HCT116 (cell line): ENCODE data around the gene ABCA3. TPM values are rescaled to one million over a fixed set of nuclear protein-coding genes. Genes with fewer than 3 reads are reported as not detected.
"Not testable (repeated sequence)": the region's sequence is repeated elsewhere in the genome, so short reads cannot be mapped to it uniquely, and the experiment has no call there.

Source experiments
- ATAC-seq: fragments of 200-7000 bp; cut with Tn5 transposase; 2 replicates; pipeline ENCODE4 v1.9.1; 2020; ENCODE audit warnings: mild to moderate bottlenecking, moderate library complexity
- BruUV-seq: library from RNA; stranded (reverse); fragments of 400-500 nt; replicated peaks from 2 replicates; lab custom pipeline; 2021; lab: Mats Ljungman, UMichigan
- CTCF ChIA-PET: fragments of 300-600 bp; sonication (Branson Sonifier 250); formaldehyde crosslinking; loops from one replicate; lab custom pipeline; 2021; ENCODE audit warnings: antibody characterized with exemption; lab: Charles Lee
- POLR2A ChIA-PET: fragments of 300-600, 350-600 bp; sonication (Branson Sonifier 250); formaldehyde crosslinking; loops from one replicate; lab custom pipeline; 2021; ENCODE audit warnings: antibody characterized with exemption; lab: Charles Lee
- RAD21 ChIA-PET, 2 experiments: fragments of 300-600 bp; sonication (Branson Sonifier 250); formaldehyde crosslinking; loops; one replicate each; lab custom pipeline; 2023; ENCODE audit warnings: low total read pairs in 2 of 2; ENCODE audit not compliant: uncharacterized antibody in 2 of 2, unreplicated experiment in 2 of 2, low non-redundant PET in 1 of 2; lab: Charles Lee
- DNase-seq: peaks from one replicate; pipeline ENCODE4 v3.0.0-alpha.2; 2010; ENCODE audit warnings: low read depth, low spot score
- H2AFZ ChIP-seq: fragments of 200-600 bp; shearing (Covaris generic), sonication (generic); 2 replicates; pipeline ENCODE4 v1.6.1; 2017; ENCODE audit warnings: low read depth, mixed run types, mixed read lengths, antibody characterized with exemption, low read length; ENCODE audit not compliant: poor library complexity, severe bottlenecking
- H3K27ac ChIP-seq: 2 replicates; pipeline ENCODE4 v1.5.1; 2012; ENCODE audit warnings: low read depth, low read length
- H3K27me3 ChIP-seq: fragments of 200-600 bp; sonication (generic); 2 replicates; pipeline ENCODE4 v1.6.1; 2016; ENCODE audit warnings: mixed run types, low read length, mixed read lengths; ENCODE audit not compliant: insufficient read depth
- H3K36me3 ChIP-seq, 2 experiments: fragments of 200-500 bp in 1 of 2; fragments of 200-600 bp in 1 of 2; sonication (Bioruptor generic) in 1 of 2; sonication (generic) in 1 of 2; 2 replicates each; pipeline versions ENCODE4 v1.5.1 to v1.6.1; 2014 to 2016; ENCODE audit warnings: low read length in 2 of 2, inconsistent platforms in 1 of 2, mixed read lengths in 1 of 2, mixed run types in 1 of 2; ENCODE audit not compliant: insufficient read depth in 2 of 2, control insufficient read depth in 1 of 2
- H3K4me1 ChIP-seq, 2 experiments: fragments of 200-600 bp in 1 of 2; sonication (generic) in 1 of 2; 2 replicates each; pipeline versions ENCODE4 v1.5.1 to v1.6.1; 2012 to 2017; ENCODE audit warnings: low read length in 2 of 2, inconsistent platforms in 1 of 2, mild to moderate bottlenecking in 1 of 2, mixed read lengths in 1 of 2, mixed run types in 1 of 2, moderate library complexity in 1 of 2; ENCODE audit not compliant: insufficient read depth in 2 of 2, control insufficient read depth in 1 of 2
- H3K4me2 ChIP-seq: fragments of 200-600 bp; sonication (generic); 2 replicates; pipeline ENCODE4 v1.6.1; 2017; ENCODE audit warnings: mixed run types, low read length, mixed read lengths
- H3K4me3 ChIP-seq, 2 experiments: fragments of 200-600 bp in 1 of 2; sonication (generic) in 1 of 2; replicated peaks in 1 of 2; 2 replicates each; pipeline ENCODE4 v1.5.1; 2011 to 2016; ENCODE audit warnings: low read length in 2 of 2, control low read depth in 1 of 2, low read depth in 1 of 2, mild to moderate bottlenecking in 1 of 2, mixed read lengths in 1 of 2, mixed run types in 1 of 2
- H3K79me2 ChIP-seq: fragments of 200-600 bp; sonication (generic); 2 replicates; pipeline ENCODE4 v1.6.1; 2017; ENCODE audit warnings: mild to moderate bottlenecking, mixed run types, low read length, moderate library complexity, mixed read lengths; ENCODE audit not compliant: insufficient read depth
- H3K9ac ChIP-seq: fragments of 200-600 bp; sonication (generic); 2 replicates; pipeline ENCODE4 v1.6.1; 2016; ENCODE audit warnings: low read length, mixed read lengths
- H3K9me2 ChIP-seq: fragments of 200-600 bp; sonication (generic), shearing (Covaris generic); 2 replicates; pipeline ENCODE4 v1.6.1; 2017; ENCODE audit warnings: mixed run types, mild to moderate bottlenecking, moderate library complexity; ENCODE audit not compliant: insufficient read depth
- H3K9me3 ChIP-seq, 2 experiments: fragments of 200-500 bp in 1 of 2; fragments of 200-600 bp in 1 of 2; sonication (Bioruptor generic) in 1 of 2; sonication (generic) in 1 of 2; 2 replicates each; pipeline ENCODE4 v1.6.1; 2014 to 2017; ENCODE audit warnings: low read length in 2 of 2, mixed read lengths in 2 of 2, inconsistent platforms in 1 of 2, low read depth in 1 of 2, mild to moderate bottlenecking in 1 of 2, mixed run types in 1 of 2, moderate library complexity in 1 of 2; ENCODE audit not compliant: control insufficient read depth in 1 of 2, insufficient read depth in 1 of 2
- H4K20me1 ChIP-seq: fragments of 200-600 bp; sonication (generic), shearing (Covaris generic); 2 replicates; pipeline ENCODE4 v1.6.1; 2017; ENCODE audit warnings: mixed run types, mild to moderate bottlenecking, moderate library complexity; ENCODE audit not compliant: insufficient read depth
- CEBPB ChIP-seq: IDR thresholded peaks from 2 replicates; pipeline ENCODE4 v1.6.1; 2012; ENCODE audit warnings: low read depth
- ELF1 ChIP-seq: IDR thresholded peaks from 2 replicates; pipeline ENCODE4 v1.6.1; 2012; ENCODE audit warnings: low read depth, borderline replicate concordance
- EZH2phosphoT487 ChIP-seq: fragments of 200-600 bp; IDR thresholded peaks from 2 replicates; pipeline ENCODE4 v1.6.1; 2018; ENCODE audit warnings: antibody characterized with exemption, borderline replicate concordance
- FOSL1 ChIP-seq: IDR thresholded peaks from 2 replicates; pipeline ENCODE4 v1.6.1; 2012; ENCODE audit warnings: low read depth
- JUND ChIP-seq: IDR thresholded peaks from 2 replicates; pipeline ENCODE4 v1.6.1; 2012
- POLR2A ChIP-seq: IDR thresholded peaks from 2 replicates; pipeline ENCODE4 v1.7.0; 2011; ENCODE audit warnings: borderline replicate concordance; ENCODE audit not compliant: insufficient read depth, insufficient read length; ENCODE audit errors: extremely low read depth
- POLR2AphosphoS5 ChIP-seq: IDR thresholded peaks from 2 replicates; pipeline ENCODE4 v1.6.1; 2011; ENCODE audit warnings: mild to moderate bottlenecking, low read depth, low read length, moderate library complexity
- RAD21 ChIP-seq: IDR thresholded peaks from 2 replicates; pipeline ENCODE4 v1.6.1; 2012; ENCODE audit warnings: low read depth, mild to moderate bottlenecking
- TCF7L2 ChIP-seq: IDR thresholded peaks from 2 replicates; pipeline ENCODE4 v1.7.0; 2011; ENCODE audit warnings: borderline replicate concordance, inconsistent platforms; ENCODE audit not compliant: insufficient read depth, insufficient read length; ENCODE audit errors: extremely low read depth
- ZFX ChIP-seq: fragments of 450-650 bp; IDR thresholded peaks from 2 replicates; pipeline ENCODE4 v1.6.1; 2017
- ZNF274 ChIP-seq: fragments of 200-500 bp; sonication (Bioruptor generic); IDR thresholded peaks from 2 replicates; pipeline ENCODE4 v1.6.1; 2014; ENCODE audit warnings: mild to moderate bottlenecking, low read depth, low read length, inconsistent platforms
- intact Hi-C: fragments of 100-400 bp; cut with micrococcal nuclease; formaldehyde crosslinking; loops from 2 replicates; pipeline ENCODE4 v1.10.0; 2022
- total RNA-seq: library from RNA; stranded (reverse); gene quantifications from one replicate; pipeline ENCODE4 v1.2.1, GENCODE V29; 2021; ENCODE audit not compliant: unreplicated experiment
- TF ChIP-seq, protein P1 (sequence below), 3 experiments: fragments of 200-600 bp in 1 of 3; sonication (generic) in 1 of 3; IDR thresholded peaks in 2 of 3; conservative IDR thresholded peaks in 1 of 3; 2 replicates each; pipeline ENCODE4 v1.5.1; 2012 to 2017; ENCODE audit warnings: low read depth in 2 of 3, low read length in 2 of 3, antibody characterized with exemption in 1 of 3, borderline replicate concordance in 1 of 3, control low read depth in 1 of 3, mild to moderate bottlenecking in 1 of 3, mixed read lengths in 1 of 3, mixed run types in 1 of 3, moderate library complexity in 1 of 3; ENCODE audit not compliant: insufficient read depth in 1 of 3
- TF ChIP-seq, protein P2 (sequence below): IDR thresholded peaks from 2 replicates; pipeline ENCODE4 v1.6.1; 2011; ENCODE audit warnings: mild to moderate bottlenecking, low read length, moderate library complexity; ENCODE audit not compliant: insufficient replicate concordance; ENCODE audit errors: extremely low read depth

ABCA3 gene
- total RNA-seq, 1 experiment from 2014 or later, result 5.4 TPM

DNA sequence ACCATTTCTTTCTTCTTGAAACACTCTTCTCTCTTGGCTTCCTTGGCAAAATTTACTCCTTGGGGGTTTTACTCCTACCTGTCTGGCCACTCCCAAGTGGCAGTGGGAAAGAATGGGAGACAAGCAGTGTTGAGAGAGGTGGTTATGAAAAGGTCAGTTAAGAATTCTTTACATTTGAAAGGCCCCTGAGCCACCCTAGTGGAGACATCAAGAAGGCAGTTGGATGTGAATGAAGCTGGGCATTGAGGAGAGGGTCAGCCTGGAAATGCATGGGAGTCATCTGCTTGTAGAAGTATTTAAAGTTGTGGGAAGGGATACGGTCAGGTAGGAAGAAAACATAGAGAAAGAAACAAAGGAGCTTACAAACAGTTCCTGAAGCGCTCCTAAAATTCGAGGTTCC lies 46.5 kb upstream of the ABCA3 start:
- ChIA-PET POLR2A (no interaction called here), CTCF (no interaction called here), RAD21 (no interaction called here)
- no peaks in the 10 kb centered on the region for H3K9me2 ChIP-seq
- H3K27me3 ChIP-seq, result no peaks in the 10 kb centered on the region
- H3K9ac ChIP-seq, result no peak overlapping the region
- H3K9me3 ChIP-seq, result peaks cover 0 to 3% of the 10 kb centered on the region in 2 experiments; a peak in 1 of 4 replicates
- no peak overlapping the region for H3K4me2 ChIP-seq
- ATAC-seq (peak; percentile 69; the same call in 1 of the 2 replicates), DNase-seq (peak; percentile 3)
- no peaks in the 10 kb centered on the region for H3K4me1 ChIP-seq
- H3K4me3 ChIP-seq, result no peak overlapping the region
- H3K36me3 ChIP-seq, result no peaks in the 10 kb centered on the region
- H2AFZ ChIP-seq, result peak overlapping the region; percentile 61
- no peaks in the 10 kb centered on the region for H3K79me2 ChIP-seq
- intact Hi-C loops, result loop anchor here (5.0 kb wide), 1 partner anchor 35 kb away; no protein-coding TSS in a partner anchor
- H3K27ac ChIP-seq, result no peak overlapping the region
- H4K20me1 ChIP-seq, result no peaks in the 10 kb centered on the region
- TF ChIP-seq JUND (no peak), EZH2phosphoT487 (no peak), ZFX (no peak), CEBPB (no peak), ELF1 (no peak), TCF7L2 (no peak), POLR2AphosphoS5 (no peak), FOSL1 (no peak), POLR2A (no peak), RAD21 (peak; percentile 10; the same call in 1 of the 2 replicates), ZNF274 (no peak)
- TF ChIP-seq, protein P1, sequence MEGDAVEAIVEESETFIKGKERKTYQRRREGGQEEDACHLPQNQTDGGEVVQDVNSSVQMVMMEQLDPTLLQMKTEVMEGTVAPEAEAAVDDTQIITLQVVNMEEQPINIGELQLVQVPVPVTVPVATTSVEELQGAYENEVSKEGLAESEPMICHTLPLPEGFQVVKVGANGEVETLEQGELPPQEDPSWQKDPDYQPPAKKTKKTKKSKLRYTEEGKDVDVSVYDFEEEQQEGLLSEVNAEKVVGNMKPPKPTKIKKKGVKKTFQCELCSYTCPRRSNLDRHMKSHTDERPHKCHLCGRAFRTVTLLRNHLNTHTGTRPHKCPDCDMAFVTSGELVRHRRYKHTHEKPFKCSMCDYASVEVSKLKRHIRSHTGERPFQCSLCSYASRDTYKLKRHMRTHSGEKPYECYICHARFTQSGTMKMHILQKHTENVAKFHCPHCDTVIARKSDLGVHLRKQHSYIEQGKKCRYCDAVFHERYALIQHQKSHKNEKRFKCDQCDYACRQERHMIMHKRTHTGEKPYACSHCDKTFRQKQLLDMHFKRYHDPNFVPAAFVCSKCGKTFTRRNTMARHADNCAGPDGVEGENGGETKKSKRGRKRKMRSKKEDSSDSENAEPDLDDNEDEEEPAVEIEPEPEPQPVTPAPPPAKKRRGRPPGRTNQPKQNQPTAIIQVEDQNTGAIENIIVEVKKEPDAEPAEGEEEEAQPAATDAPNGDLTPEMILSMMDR (IDR thresholded peaks at IDR 0.05 in 2 of 3, conservative IDR thresholded peaks at IDR 0.05 in 1 of 3; ENCODE audit: borderline replicate concordance in 1 of 3, insufficient read depth in 1 of 3, low read depth in 2 of 3, low read length in 2 of 3), result peak in 2 of 3 experiments; percentile 41 to 43; a peak in 4 of 6 replicates
- TF ChIP-seq, protein P2, sequence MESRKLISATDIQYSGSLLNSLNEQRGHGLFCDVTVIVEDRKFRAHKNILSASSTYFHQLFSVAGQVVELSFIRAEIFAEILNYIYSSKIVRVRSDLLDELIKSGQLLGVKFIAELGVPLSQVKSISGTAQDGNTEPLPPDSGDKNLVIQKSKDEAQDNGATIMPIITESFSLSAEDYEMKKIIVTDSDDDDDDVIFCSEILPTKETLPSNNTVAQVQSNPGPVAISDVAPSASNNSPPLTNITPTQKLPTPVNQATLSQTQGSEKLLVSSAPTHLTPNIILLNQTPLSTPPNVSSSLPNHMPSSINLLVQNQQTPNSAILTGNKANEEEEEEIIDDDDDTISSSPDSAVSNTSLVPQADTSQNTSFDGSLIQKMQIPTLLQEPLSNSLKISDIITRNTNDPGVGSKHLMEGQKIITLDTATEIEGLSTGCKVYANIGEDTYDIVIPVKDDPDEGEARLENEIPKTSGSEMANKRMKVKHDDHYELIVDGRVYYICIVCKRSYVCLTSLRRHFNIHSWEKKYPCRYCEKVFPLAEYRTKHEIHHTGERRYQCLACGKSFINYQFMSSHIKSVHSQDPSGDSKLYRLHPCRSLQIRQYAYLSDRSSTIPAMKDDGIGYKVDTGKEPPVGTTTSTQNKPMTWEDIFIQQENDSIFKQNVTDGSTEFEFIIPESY, result no peak
- no TSS peak for BruUV-seq

- CTCF ChIA-PET, H3K4me2 ChIP-seq, BruUV-seq: not testable (repeated sequence)
Observed at GRCh38 chr16:2385982-2386381, 45.5 kb upstream of the ABCA3 start.

More at GRCh38 chr16:2385982-2386381, 45.5 kb upstream of the ABCA3 start:
- POLR2A ChIA-PET, H3K9me2 ChIP-seq, ATAC-seq, H3K4me3 ChIP-seq, H3K9ac ChIP-seq, H3K27me3 ChIP-seq, RAD21 ChIA-PET, H4K20me1 ChIP-seq, DNase-seq, H2AFZ ChIP-seq, H3K36me3 ChIP-seq, H3K27ac ChIP-seq, H3K9me3 ChIP-seq, H3K4me1 ChIP-seq, H3K79me2 ChIP-seq: not testable (repeated sequence)
- intact Hi-C loops, result loop anchor here (5.0 kb wide), 1 partner anchor 34 kb away; no protein-coding TSS in a partner anchor
